ENCODE results near the gene UNC79. TPM values are rescaled to one million over a fixed set of nuclear protein-coding genes. Genes with fewer than 3 reads are reported as not detected.

UNC79 gene
- total RNA-seq, 1 experiment from 2014 or later: 0.07 TPM

- Histone ChIP-seq H4K20me1 (ENCODE audit: insufficient read depth) (no peaks in the 10 kb centered on the region), H3K79me2 (ENCODE audit: low read depth) (no peaks in the 10 kb centered on the region), H3K27ac (no peak overlapping the region), H3K9me3 (ENCODE audit: insufficient read depth, low read depth) (no peaks in the 10 kb centered on the region), H3K9me2 (ENCODE audit: insufficient read depth) (no peaks in the 10 kb centered on the region), H3K4me1 (replicated peaks; ENCODE audit: insufficient read depth) (no peaks in the 10 kb centered on the region), H3K27me3 (ENCODE audit: insufficient read depth, low read depth) (peaks cover 54% of the 10 kb centered on the region), H3K4me2 (no peak overlapping the region), H3K4me3 (no peak overlapping the region), H3K36me3 (ENCODE audit: low read depth) (no peaks in the 10 kb centered on the region), H3F3A (ENCODE audit: insufficient read depth, low read depth) (no peaks in the 10 kb centered on the region), H2AFZ (no peak overlapping the region)
- POLR2A ChIA-PET (ENCODE audit: unreplicated experiment): no interaction called here
- CTCF ChIA-PET: no interaction called here
- DNase-seq: no peak
- TF ChIP-seq, protein P1, sequence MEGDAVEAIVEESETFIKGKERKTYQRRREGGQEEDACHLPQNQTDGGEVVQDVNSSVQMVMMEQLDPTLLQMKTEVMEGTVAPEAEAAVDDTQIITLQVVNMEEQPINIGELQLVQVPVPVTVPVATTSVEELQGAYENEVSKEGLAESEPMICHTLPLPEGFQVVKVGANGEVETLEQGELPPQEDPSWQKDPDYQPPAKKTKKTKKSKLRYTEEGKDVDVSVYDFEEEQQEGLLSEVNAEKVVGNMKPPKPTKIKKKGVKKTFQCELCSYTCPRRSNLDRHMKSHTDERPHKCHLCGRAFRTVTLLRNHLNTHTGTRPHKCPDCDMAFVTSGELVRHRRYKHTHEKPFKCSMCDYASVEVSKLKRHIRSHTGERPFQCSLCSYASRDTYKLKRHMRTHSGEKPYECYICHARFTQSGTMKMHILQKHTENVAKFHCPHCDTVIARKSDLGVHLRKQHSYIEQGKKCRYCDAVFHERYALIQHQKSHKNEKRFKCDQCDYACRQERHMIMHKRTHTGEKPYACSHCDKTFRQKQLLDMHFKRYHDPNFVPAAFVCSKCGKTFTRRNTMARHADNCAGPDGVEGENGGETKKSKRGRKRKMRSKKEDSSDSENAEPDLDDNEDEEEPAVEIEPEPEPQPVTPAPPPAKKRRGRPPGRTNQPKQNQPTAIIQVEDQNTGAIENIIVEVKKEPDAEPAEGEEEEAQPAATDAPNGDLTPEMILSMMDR (conservative IDR thresholded peaks at IDR 0.05): no peak
- no peak for TF ChIP-seq EZH2 (IDR thresholded peaks at IDR 0.05; ENCODE audit: low read depth)
- no TSS peak for BruUV-seq (replicated peaks)
- intact Hi-C loops (cut with micrococcal nuclease; ENCODE audit: unreplicated experiment): no loop called here
Measured at GRCh38 chr14:93546642-93547041, 115.9 kb downstream of the UNC79 start.

DNA sequence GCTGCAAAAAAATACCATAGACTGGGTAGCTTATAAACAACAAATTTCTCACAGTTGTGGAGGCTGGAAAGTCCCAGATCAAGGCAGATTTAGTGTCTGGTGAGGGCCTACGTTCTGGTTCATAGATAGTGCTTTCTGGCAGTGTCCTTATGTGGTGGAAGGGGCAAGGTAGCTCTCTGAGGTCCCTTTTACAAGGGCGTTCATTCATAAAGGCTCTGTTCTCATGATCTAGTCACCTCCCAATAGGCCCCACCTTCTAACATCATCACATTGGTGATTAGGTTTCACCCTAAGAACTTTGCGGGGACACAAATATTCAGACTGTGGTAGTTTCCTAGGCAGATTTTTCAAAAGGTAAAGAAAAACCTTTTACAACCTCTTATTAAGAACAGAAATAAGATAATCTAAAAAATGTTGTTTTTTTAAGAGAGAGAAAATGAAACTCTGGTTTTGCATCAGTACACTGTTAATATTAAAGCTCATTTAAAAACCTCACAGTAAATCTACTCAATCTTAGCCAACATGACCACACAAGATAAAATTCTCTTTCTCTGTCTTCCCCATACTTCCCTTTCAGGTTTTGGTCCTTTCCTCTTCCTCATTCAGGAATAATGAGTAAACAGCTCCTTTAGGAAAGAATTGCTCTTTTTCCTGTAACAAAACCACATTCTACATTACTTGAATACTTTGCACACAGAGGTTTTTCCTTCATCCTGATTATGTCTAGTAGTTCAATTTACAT is 117.5 kb downstream of the UNC79 start:
- no peaks in the 10 kb centered on the region for H3K4me1 ChIP-seq (replicated peaks; ENCODE audit: insufficient read depth)
- no peak overlapping the region for H3K27ac ChIP-seq
- intact Hi-C loops (cut with micrococcal nuclease; ENCODE audit: unreplicated experiment): no loop called here
- H3K27me3 ChIP-seq (ENCODE audit: insufficient read depth, low read depth): peaks cover 64% of the 10 kb centered on the region
- no peaks in the 10 kb centered on the region for H3K9me2 ChIP-seq (ENCODE audit: insufficient read depth)
- no peak overlapping the region for H3K4me2 ChIP-seq
- H3K9me3 ChIP-seq (ENCODE audit: insufficient read depth, low read depth): no peaks in the 10 kb centered on the region
- no peak overlapping the region for H3K4me3 ChIP-seq
- BruUV-seq (replicated peaks): no TSS peak
- no peaks in the 10 kb centered on the region for H3K36me3 ChIP-seq (ENCODE audit: low read depth)
- DNase-seq: no peak
- no peaks in the 10 kb centered on the region for H4K20me1 ChIP-seq (ENCODE audit: insufficient read depth)
- H3F3A ChIP-seq (ENCODE audit: insufficient read depth, low read depth): no peaks in the 10 kb centered on the region
- H3K79me2 ChIP-seq (ENCODE audit: low read depth): no peaks in the 10 kb centered on the region
- no peak overlapping the region for H2AFZ ChIP-seq
- ChIA-PET CTCF (no interaction called here), POLR2A (ENCODE audit: unreplicated experiment) (no interaction called here)
- TF ChIP-seq EZH2 (IDR thresholded peaks at IDR 0.05; ENCODE audit: low read depth): no peak
- TF ChIP-seq, protein P1 (conservative IDR thresholded peaks at IDR 0.05): no peak

- Histone ChIP-seq H3K27me3 (ENCODE audit: insufficient read depth, low read depth) (peaks cover 61% of the 10 kb centered on the region), H3K4me3 (no peak overlapping the region), H3K9me3 (ENCODE audit: insufficient read depth, low read depth) (no peaks in the 10 kb centered on the region), H3K4me2 (no peak overlapping the region), H3F3A (ENCODE audit: insufficient read depth, low read depth) (no peaks in the 10 kb centered on the region), H3K36me3 (ENCODE audit: low read depth) (no peaks in the 10 kb centered on the region), H3K79me2 (ENCODE audit: low read depth) (no peaks in the 10 kb centered on the region), H2AFZ (no peak overlapping the region), H3K4me1 (replicated peaks; ENCODE audit: insufficient read depth) (no peaks in the 10 kb centered on the region), H4K20me1 (ENCODE audit: insufficient read depth) (no peaks in the 10 kb centered on the region), H3K9me2 (ENCODE audit: insufficient read depth) (no peaks in the 10 kb centered on the region), H3K27ac (no peak overlapping the region)
- BruUV-seq (replicated peaks): no TSS peak
- intact Hi-C loops (cut with micrococcal nuclease; ENCODE audit: unreplicated experiment): no loop called here
- ChIA-PET POLR2A (ENCODE audit: unreplicated experiment) (no interaction called here), CTCF (no interaction called here)
- TF ChIP-seq, protein P1 (conservative IDR thresholded peaks at IDR 0.05): no peak
- TF ChIP-seq EZH2 (IDR thresholded peaks at IDR 0.05; ENCODE audit: low read depth): no peak
- no peak for DNase-seq
Measured at GRCh38 chr14:93549595-93549994, 118.9 kb downstream of the UNC79 start.

Data from PC-9 (cell line).